CD8-positive, alpha-beta memory T cell (primary cell): Measurements from ENCODE around the gene LARP4B. TPM values are rescaled to one million over a fixed set of nuclear protein-coding genes. Genes with fewer than 3 reads are reported as not detected.
A peak's percentile ranks its signal among the peaks of the same experiment; 100 is the strongest.

Experiments
- CTCF ChIA-PET: fragments of 350-600 bp; sonication (Branson Sonifier 250); formaldehyde crosslinking; loops from one replicate; lab custom pipeline; 2021; ENCODE audit warnings: antibody characterized with exemption; lab: Charles Lee
- POLR2A ChIA-PET: fragments of 350-600 bp; sonication (Branson Sonifier 250); formaldehyde crosslinking; loops from one replicate; lab custom pipeline; 2021; ENCODE audit warnings: antibody characterized with exemption; lab: Charles Lee
- DNase-seq, 5 donors: peaks; one replicate each; pipeline versions ENCODE4 v3.0.0 to v3.0.0-alpha.2; 2020 to 2022; ENCODE audit warnings: mixed read lengths in 1 of 5
- H3K27ac ChIP-seq: one replicate; pipeline ENCODE4 v1.7.0; 2013; ENCODE audit warnings: low read depth, mild to moderate bottlenecking, low read length, moderate library complexity
- H3K27me3 ChIP-seq: 2 replicates; pipeline ENCODE4 v1.7.0; 2013; ENCODE audit warnings: low read length, mild to moderate bottlenecking; ENCODE audit not compliant: insufficient read depth, poor library complexity, severe bottlenecking
- H3K36me3 ChIP-seq: 2 replicates; pipeline ENCODE4 v1.7.0; 2013; ENCODE audit warnings: mild to moderate bottlenecking, low read length, moderate library complexity; ENCODE audit not compliant: insufficient read depth
- H3K4me1 ChIP-seq: 2 replicates; pipeline ENCODE4 v1.7.0; 2013; ENCODE audit warnings: mild to moderate bottlenecking, low read length, moderate library complexity; ENCODE audit not compliant: insufficient read depth
- H3K4me3 ChIP-seq: 2 replicates; pipeline ENCODE4 v1.7.0; 2013; ENCODE audit warnings: mild to moderate bottlenecking, low read length
- H3K9me3 ChIP-seq: 2 replicates; pipeline ENCODE4 v1.7.0; 2013; ENCODE audit warnings: mild to moderate bottlenecking, low read length
- H3K27ac Mint-ChIP-seq, 8 donors: one replicate each; pipeline ENCODE4 v1.8.0; 2020 to 2021; ENCODE audit warnings: mixed read lengths in 8 of 8, mild to moderate bottlenecking in 6 of 8, inconsistent platforms in 3 of 8, moderate library complexity in 3 of 8
- H3K27me3 Mint-ChIP-seq, 2 donors: one replicate each; pipeline ENCODE4 v1.8.0; 2020 to 2021; ENCODE audit warnings: mixed read lengths in 2 of 2, mild to moderate bottlenecking in 1 of 2, moderate library complexity in 1 of 2
- H3K36me3 Mint-ChIP-seq, 3 donors: one replicate each; pipeline ENCODE4 v1.8.0; 2020 to 2021; ENCODE audit warnings: mixed read lengths in 3 of 3, inconsistent platforms in 1 of 3, mild to moderate bottlenecking in 1 of 3
- H3K4me1 Mint-ChIP-seq, 3 donors: one replicate each; pipeline ENCODE4 v1.8.0; 2020 to 2021; ENCODE audit warnings: mixed read lengths in 3 of 3, inconsistent platforms in 1 of 3, mild to moderate bottlenecking in 1 of 3
- H3K4me3 Mint-ChIP-seq, 7 donors: one replicate each; pipeline ENCODE4 v1.8.0; 2020 to 2021; ENCODE audit warnings: mixed read lengths in 7 of 7, mild to moderate bottlenecking in 6 of 7, moderate library complexity in 4 of 7, inconsistent platforms in 2 of 7
- H3K9me3 Mint-ChIP-seq, 5 donors: one replicate each; pipeline ENCODE4 v1.8.0; 2020 to 2022; ENCODE audit warnings: mixed read lengths in 5 of 5, mild to moderate bottlenecking in 3 of 5, moderate library complexity in 2 of 5, inconsistent platforms in 1 of 5
- polyA plus RNA-seq: library from polyadenylated mRNA; unstranded; fragments of 300-500 nt; fragmentation: Illumina TruSeq; gene quantifications from one replicate; pipeline ENCODE4 v1.2.3, GENCODE V29; 2021
- total RNA-seq, 2 experiments: library from RNA; stranded (reverse); gene quantifications; one replicate each; pipeline ENCODE4 v1.2.3, GENCODE V29; 2021

LARP4B gene
- total and polyA plus RNA-seq, 3 experiments from 2014 or later: 30.6 to 128 (median 121) TPM

DNA sequence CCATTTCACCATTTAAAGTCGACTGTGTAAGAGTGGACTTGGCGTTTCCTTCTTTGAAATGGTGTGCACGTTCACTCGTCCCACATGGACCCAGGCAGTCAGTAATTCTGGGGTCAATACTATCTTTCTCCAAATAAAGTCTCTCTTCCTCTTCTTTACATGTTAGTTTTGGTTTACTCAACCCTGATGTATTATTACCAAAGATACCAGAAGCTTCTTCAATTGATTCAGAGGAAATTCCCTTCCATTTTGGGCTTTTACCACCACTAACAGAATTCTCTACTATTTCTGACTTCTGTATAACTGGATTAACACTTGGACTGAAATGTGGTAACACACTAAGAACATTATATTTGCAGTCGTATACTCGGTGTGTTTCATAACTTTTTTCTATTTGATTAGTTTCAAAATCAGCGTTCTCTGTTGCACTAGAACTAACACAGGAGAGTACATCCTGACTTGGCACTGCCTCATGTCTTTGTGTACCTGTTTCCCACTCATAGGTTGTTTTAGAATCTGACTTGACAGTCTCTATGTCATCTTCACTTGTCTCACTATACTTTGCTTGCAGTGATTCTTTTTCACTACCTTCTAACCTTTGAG is 60.8 kb downstream of the LARP4B start:
- peaks cover 5% of the 10 kb centered on the region for H3K36me3 ChIP-seq

GRCh38 chr10:869171-869570 is 62.3 kb downstream of the LARP4B start:
- ChIA-PET POLR2A (no interaction called here), CTCF (no interaction called here)
- H3K4me3 ChIP-seq: no peak overlapping the region
- peaks cover 0 to 68% (median 15%) of the 10 kb centered on the region in 3 donors for H3K36me3 Mint-ChIP-seq
- H3K4me3 Mint-ChIP-seq: no peak overlapping the region
- no peaks in the 10 kb centered on the region for H3K27me3 Mint-ChIP-seq
- H3K27me3 ChIP-seq: no peaks in the 10 kb centered on the region
- no peaks in the 10 kb centered on the region for H3K9me3 ChIP-seq
- peaks cover 5% of the 10 kb centered on the region for H3K36me3 ChIP-seq
- H3K27ac ChIP-seq: no peak overlapping the region
- H3K4me1 Mint-ChIP-seq: peaks cover 43 to 68% (median 50%) of the 10 kb centered on the region in 3 donors
- no peaks in the 10 kb centered on the region for H3K4me1 ChIP-seq
- peak overlapping the region in 5 of 8 donors; percentile 38 to 78 (median 55) for H3K27ac Mint-ChIP-seq
- H3K9me3 Mint-ChIP-seq: no peaks in the 10 kb centered on the region
- DNase-seq: no peak

More for the DNA sequence above, 60.8 kb downstream of the LARP4B start:
- ChIA-PET CTCF (no interaction called here), POLR2A (no interaction called here)
- Mint-ChIP-seq H3K27me3 (no peaks in the 10 kb centered on the region), H3K27ac (peak overlapping the region in 7 of 8 donors; percentile 19 to 79 (median 54)), H3K4me1 (peaks cover 40 to 72% (median 57%) of the 10 kb centered on the region in 3 donors), H3K4me3 (no peak overlapping the region), H3K36me3 (peaks cover 0 to 68% (median 17%) of the 10 kb centered on the region in 3 donors), H3K9me3 (no peaks in the 10 kb centered on the region)
- no peak overlapping the region for H3K4me3 ChIP-seq
- H3K4me1 ChIP-seq: no peaks in the 10 kb centered on the region
- H3K27me3 ChIP-seq: no peaks in the 10 kb centered on the region
- DNase-seq: no peak
- no peak overlapping the region for H3K27ac ChIP-seq
- H3K9me3 ChIP-seq: no peaks in the 10 kb centered on the region

DNA sequence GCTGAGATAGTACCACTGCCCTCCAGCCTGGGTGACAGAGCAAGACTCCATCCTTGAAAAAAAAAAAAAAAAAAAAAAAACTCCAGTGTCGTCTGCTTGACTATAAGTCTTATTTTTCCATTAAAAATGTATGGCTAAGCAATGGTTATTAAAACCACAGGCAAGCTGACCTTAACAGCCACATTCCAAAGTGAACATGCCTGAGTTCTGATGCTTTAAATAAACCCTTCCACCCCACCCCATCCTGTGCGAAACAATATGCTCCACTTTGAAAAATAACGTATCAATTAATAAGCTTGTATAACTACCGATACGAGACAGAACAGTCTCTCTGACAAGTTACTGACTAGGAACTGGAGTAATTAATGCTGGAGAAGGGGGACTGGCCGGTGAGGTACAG is 63.7 kb downstream of the LARP4B start:
- no peaks in the 10 kb centered on the region for H3K27me3 Mint-ChIP-seq
- no peaks in the 10 kb centered on the region for H3K9me3 ChIP-seq
- no peak overlapping the region for H3K27ac ChIP-seq
- no peak overlapping the region for H3K4me3 Mint-ChIP-seq
- no peaks in the 10 kb centered on the region for H3K27me3 ChIP-seq
- peaks cover 39 to 65% (median 48%) of the 10 kb centered on the region in 3 donors for H3K4me1 Mint-ChIP-seq
- peaks cover 2 to 72% (median 17%) of the 10 kb centered on the region in 3 donors for H3K36me3 Mint-ChIP-seq
- no peaks in the 10 kb centered on the region for H3K9me3 Mint-ChIP-seq
- no peaks in the 10 kb centered on the region for H3K4me1 ChIP-seq
- POLR2A ChIA-PET: no interaction called here
- peaks cover 4% of the 10 kb centered on the region for H3K36me3 ChIP-seq
- no peak overlapping the region for H3K27ac Mint-ChIP-seq
- DNase-seq: no peak
- CTCF ChIA-PET: no interaction called here
- H3K4me3 ChIP-seq: no peak overlapping the region

- Mint-ChIP-seq H3K36me3 (peaks cover 3 to 70% (median 20%) of the 10 kb centered on the region in 3 donors), H3K27ac (peak overlapping the region in 2 of 8 donors; percentile 58 to 89), H3K9me3 (no peaks in the 10 kb centered on the region), H3K4me3 (no peak overlapping the region), H3K27me3 (no peaks in the 10 kb centered on the region), H3K4me1 (peaks cover 28 to 54% (median 39%) of the 10 kb centered on the region in 3 donors)
- H3K9me3 ChIP-seq: no peaks in the 10 kb centered on the region
- no peak overlapping the region for H3K4me3 ChIP-seq
- H3K4me1 ChIP-seq: no peaks in the 10 kb centered on the region
- H3K27ac ChIP-seq: no peak overlapping the region
- CTCF ChIA-PET: no interaction called here
- H3K36me3 ChIP-seq: peaks cover 5% of the 10 kb centered on the region
- POLR2A ChIA-PET: no interaction called here
- no peaks in the 10 kb centered on the region for H3K27me3 ChIP-seq
- DNase-seq: no peak
Observed at GRCh38 chr10:866577-866941, 64.9 kb downstream of the LARP4B start.

DNA sequence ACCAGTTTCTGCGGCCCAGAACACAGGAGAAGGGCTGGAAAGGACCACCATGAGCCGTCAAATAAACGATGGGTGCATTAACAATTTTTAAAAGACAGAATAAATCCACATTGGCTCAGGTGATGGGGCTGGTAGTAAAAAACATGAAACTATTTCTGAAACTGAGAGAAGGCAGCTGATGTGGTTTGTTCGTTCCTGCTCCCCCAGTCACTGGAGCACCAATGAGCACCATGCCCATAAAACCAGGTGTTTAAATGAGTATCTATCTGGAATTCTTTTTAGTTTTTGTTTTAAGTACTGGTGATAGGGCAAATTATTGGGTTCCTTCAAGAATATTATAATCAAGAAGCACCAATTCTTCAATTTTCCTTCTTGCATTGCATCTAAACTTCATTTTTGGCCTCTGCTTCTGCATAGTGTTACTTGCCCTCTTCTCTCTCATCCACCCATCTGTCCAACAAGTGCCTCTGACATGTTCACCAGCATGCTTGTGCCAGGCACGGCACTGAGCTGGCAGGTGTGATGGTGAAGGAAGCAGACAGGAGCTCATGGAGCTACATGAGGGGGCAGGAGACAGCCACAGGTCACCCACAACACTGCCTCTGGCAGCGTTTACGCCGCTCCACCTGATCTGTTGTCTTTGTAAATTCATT is 65.5 kb downstream of the LARP4B start:
- Histone ChIP-seq H3K27ac (no peak overlapping the region), H3K36me3 (peaks cover 10% of the 10 kb centered on the region), H3K4me3 (no peak overlapping the region), H3K27me3 (no peaks in the 10 kb centered on the region), H3K9me3 (no peaks in the 10 kb centered on the region), H3K4me1 (no peaks in the 10 kb centered on the region)
- no peak for DNase-seq
- H3K36me3 Mint-ChIP-seq: peaks cover 3 to 70% (median 25%) of the 10 kb centered on the region in 3 donors
- CTCF ChIA-PET: no interaction called here
- no peaks in the 10 kb centered on the region for H3K9me3 Mint-ChIP-seq
- H3K4me3 Mint-ChIP-seq: no peak overlapping the region
- H3K27ac Mint-ChIP-seq: peak overlapping the region in 2 of 8 donors; percentile 58 to 89
- H3K4me1 Mint-ChIP-seq: peaks cover 24 to 54% (median 35%) of the 10 kb centered on the region in 3 donors
- no peaks in the 10 kb centered on the region for H3K27me3 Mint-ChIP-seq
- POLR2A ChIA-PET: no interaction called here

- no peak for DNase-seq
- Histone ChIP-seq H3K4me3 (no peak overlapping the region), H3K9me3 (no peaks in the 10 kb centered on the region), H3K27ac (no peak overlapping the region), H3K4me1 (no peaks in the 10 kb centered on the region), H3K36me3 (peaks cover 11% of the 10 kb centered on the region), H3K27me3 (no peaks in the 10 kb centered on the region)
- Mint-ChIP-seq H3K4me3 (no peak overlapping the region), H3K27ac (peak overlapping the region in 2 of 8 donors; percentile 1 to 68), H3K9me3 (no peaks in the 10 kb centered on the region), H3K36me3 (peaks cover 3 to 70% (median 20%) of the 10 kb centered on the region in 3 donors), H3K27me3 (no peaks in the 10 kb centered on the region), H3K4me1 (peaks cover 18 to 47% (median 27%) of the 10 kb centered on the region in 3 donors)
- CTCF ChIA-PET: no interaction called here
- POLR2A ChIA-PET: no interaction called here
Observed at GRCh38 chr10:865257-865656, 66.2 kb downstream of the LARP4B start.

GRCh38 chr10:860519-860918 is 71.0 kb downstream of the LARP4B start:
- no peaks in the 10 kb centered on the region for H3K27me3 ChIP-seq
- DNase-seq: no peak
- H3K36me3 ChIP-seq: peaks cover 13% of the 10 kb centered on the region
- H3K36me3 Mint-ChIP-seq: peaks cover 3 to 89% (median 26%) of the 10 kb centered on the region in 3 donors
- peaks cover 28 to 55% (median 31%) of the 10 kb centered on the region in 3 donors for H3K4me1 Mint-ChIP-seq
- no peak overlapping the region for H3K27ac ChIP-seq
- H3K4me1 ChIP-seq: no peaks in the 10 kb centered on the region
- no peaks in the 10 kb centered on the region for H3K27me3 Mint-ChIP-seq
- CTCF ChIA-PET: no interaction called here
- POLR2A ChIA-PET: no interaction called here
- no peak overlapping the region for H3K4me3 ChIP-seq
- H3K4me3 Mint-ChIP-seq: no peak overlapping the region
- H3K9me3 ChIP-seq: no peaks in the 10 kb centered on the region
- no peaks in the 10 kb centered on the region for H3K9me3 Mint-ChIP-seq
- no peak overlapping the region for H3K27ac Mint-ChIP-seq

GRCh38 chr10:856416-857157 is 74.9 kb downstream of the LARP4B start:
- POLR2A ChIA-PET: no interaction called here
- peaks cover 36 to 78% (median 54%) of the 10 kb centered on the region in 3 donors for H3K4me1 Mint-ChIP-seq
- Histone ChIP-seq H3K9me3 (no peaks in the 10 kb centered on the region), H3K4me3 (no peak overlapping the region), H3K4me1 (no peaks in the 10 kb centered on the region), H3K36me3 (peaks cover 10% of the 10 kb centered on the region), H3K27me3 (no peaks in the 10 kb centered on the region), H3K27ac (no peak overlapping the region)
- H3K4me3 Mint-ChIP-seq: peak overlapping the region in 1 of 7 donors; percentile 44
- CTCF ChIA-PET: no interaction called here
- H3K9me3 Mint-ChIP-seq: no peaks in the 10 kb centered on the region
- H3K36me3 Mint-ChIP-seq: peaks cover 0 to 88% (median 26%) of the 10 kb centered on the region in 3 donors
- DNase-seq: no peak
- peak overlapping the region; percentile 0 to 86 (median 60) for H3K27ac Mint-ChIP-seq
- no peaks in the 10 kb centered on the region for H3K27me3 Mint-ChIP-seq
